HL-60 (cell line): ENCODE results near the gene SUPT6H.

Source experiments
- DNase-seq, 2 experiments: peaks; one replicate each; pipeline ENCODE4 v3.0.0-alpha.2; 2010 to 2020; ENCODE audit warnings: low read depth in 1 of 2, low spot score in 1 of 2
- H3K27ac ChIP-seq: fragments of 250-450 bp; sonication (Bioruptor Pico); replicated peaks from 2 replicates; pipeline ENCODE4 v1.5.1; 2020; ENCODE audit warnings: mild to moderate bottlenecking, moderate library complexity
- H3K27me3 ChIP-seq: fragments of 250-450 bp; sonication (Bioruptor Pico); 2 replicates; pipeline ENCODE4 v1.5.1; 2021; ENCODE audit warnings: mild to moderate bottlenecking, moderate library complexity; ENCODE audit not compliant: insufficient read depth, poor library complexity, severe bottlenecking
- H3K4me3 ChIP-seq: replicated peaks from 2 replicates; pipeline ENCODE4 v1.5.1; 2011; ENCODE audit warnings: mild to moderate bottlenecking, control low read depth, low read length; ENCODE audit not compliant: insufficient read depth
- CTCF ChIP-seq: IDR thresholded peaks from one replicate; pipeline ENCODE4 v1.5.1; 2011; ENCODE audit warnings: low read length, control low read depth, inconsistent platforms; ENCODE audit not compliant: insufficient read depth
- GABPA ChIP-seq: IDR thresholded peaks from 2 replicates; pipeline ENCODE4 v1.6.1; 2012; ENCODE audit warnings: low read depth
- POLR2AphosphoS5 ChIP-seq: IDR thresholded peaks from 2 replicates; pipeline ENCODE4 v1.6.1; 2012; ENCODE audit warnings: low read depth
- SPI1 ChIP-seq: IDR thresholded peaks from 2 replicates; pipeline ENCODE4 v1.6.1; 2012; ENCODE audit warnings: low read depth, mild to moderate bottlenecking, borderline replicate concordance
- TF ChIP-seq, protein P1 (sequence below): IDR thresholded peaks from 2 replicates; pipeline ENCODE4 v1.6.1; 2012; ENCODE audit warnings: low read depth; ENCODE audit not compliant: insufficient replicate concordance

SUPT6H gene

DNA sequence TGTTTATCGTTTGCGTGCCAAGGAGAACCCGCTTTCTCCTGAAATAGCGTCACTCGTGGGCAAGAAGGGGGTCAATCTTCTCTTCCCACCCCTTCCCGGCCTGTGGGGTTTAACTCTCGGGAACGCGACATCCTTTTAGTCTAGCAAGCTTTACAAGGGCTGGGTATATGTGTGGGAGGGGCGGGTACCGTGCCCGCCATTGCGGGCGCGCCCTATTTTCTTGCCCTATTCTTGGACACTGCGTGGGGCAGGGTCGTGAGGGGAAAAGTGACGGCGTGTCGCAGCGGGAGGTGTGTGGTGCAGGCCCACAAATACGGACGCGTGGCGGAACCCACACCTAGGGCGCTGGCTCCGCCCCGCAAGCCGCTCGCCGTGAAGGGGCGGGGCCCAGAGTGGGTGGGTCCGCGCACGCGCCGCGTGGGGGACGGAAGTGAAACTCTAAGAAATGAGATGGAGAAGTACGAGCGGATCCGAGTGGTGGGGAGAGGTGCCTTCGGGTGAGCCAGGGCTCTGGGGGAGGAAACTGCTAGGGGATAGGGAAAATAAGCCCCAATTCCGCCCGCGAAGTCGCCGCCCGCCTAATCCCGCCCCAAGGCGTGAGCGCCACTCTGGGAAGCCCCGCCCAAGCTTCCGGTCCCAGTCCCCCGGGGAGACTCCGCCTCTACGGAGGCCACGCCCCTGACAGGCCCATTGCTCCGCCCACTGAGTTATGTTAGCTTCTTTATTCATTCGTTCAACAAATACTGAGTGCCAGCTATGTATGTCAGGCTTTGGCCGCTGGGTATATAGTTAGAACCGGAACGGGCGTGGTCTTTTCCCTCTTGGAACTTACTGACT lies 66.6 kb downstream of the SUPT6H start, which contains the start of gene NEK8:
Gene NEK8 (plus strand): TSS at position 425 of the 837 bp plus-strand sequence. CDS start 26 bp downstream, at position 451.
- TF ChIP-seq GABPA (0 out of 2 replicates have a peak, but pooled peaks have one; percentile 27), CTCF (no peak), SPI1 (peak; percentile 66; the same call in 1 of the 2 replicates), POLR2AphosphoS5 (peak; percentile 61)
- peak; percentile 95 to 96 for DNase-seq
- H3K27ac ChIP-seq, result peak within 1 kb of the TSS; percentile 93

DNA sequence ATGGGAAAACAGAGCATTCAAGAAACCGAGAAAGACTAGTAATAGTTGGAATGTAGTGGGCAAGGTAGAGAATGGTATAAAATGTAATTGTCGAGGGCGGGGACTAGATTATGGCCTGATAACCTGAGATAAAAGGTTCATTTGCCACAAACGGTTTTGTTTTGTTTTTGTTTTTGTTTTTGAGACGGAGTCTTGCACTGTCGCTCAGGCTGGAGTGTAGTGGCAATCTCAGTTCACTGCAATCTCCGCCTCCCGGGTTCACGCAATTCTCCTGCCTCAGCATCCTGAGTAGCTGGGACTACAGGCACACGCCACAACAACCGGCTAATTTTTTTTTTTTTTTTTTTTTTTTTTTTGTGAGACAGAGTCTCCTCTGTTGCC lies 67.9 kb downstream of the SUPT6H start:
- no peak for TF ChIP-seq CTCF
- TF ChIP-seq SPI1, result no peak
- TF ChIP-seq GABPA, result no peak
- TF ChIP-seq, protein P1, sequence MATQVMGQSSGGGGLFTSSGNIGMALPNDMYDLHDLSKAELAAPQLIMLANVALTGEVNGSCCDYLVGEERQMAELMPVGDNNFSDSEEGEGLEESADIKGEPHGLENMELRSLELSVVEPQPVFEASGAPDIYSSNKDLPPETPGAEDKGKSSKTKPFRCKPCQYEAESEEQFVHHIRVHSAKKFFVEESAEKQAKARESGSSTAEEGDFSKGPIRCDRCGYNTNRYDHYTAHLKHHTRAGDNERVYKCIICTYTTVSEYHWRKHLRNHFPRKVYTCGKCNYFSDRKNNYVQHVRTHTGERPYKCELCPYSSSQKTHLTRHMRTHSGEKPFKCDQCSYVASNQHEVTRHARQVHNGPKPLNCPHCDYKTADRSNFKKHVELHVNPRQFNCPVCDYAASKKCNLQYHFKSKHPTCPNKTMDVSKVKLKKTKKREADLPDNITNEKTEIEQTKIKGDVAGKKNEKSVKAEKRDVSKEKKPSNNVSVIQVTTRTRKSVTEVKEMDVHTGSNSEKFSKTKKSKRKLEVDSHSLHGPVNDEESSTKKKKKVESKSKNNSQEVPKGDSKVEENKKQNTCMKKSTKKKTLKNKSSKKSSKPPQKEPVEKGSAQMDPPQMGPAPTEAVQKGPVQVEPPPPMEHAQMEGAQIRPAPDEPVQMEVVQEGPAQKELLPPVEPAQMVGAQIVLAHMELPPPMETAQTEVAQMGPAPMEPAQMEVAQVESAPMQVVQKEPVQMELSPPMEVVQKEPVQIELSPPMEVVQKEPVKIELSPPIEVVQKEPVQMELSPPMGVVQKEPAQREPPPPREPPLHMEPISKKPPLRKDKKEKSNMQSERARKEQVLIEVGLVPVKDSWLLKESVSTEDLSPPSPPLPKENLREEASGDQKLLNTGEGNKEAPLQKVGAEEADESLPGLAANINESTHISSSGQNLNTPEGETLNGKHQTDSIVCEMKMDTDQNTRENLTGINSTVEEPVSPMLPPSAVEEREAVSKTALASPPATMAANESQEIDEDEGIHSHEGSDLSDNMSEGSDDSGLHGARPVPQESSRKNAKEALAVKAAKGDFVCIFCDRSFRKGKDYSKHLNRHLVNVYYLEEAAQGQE, result no peak
- TF ChIP-seq POLR2AphosphoS5, result no peak
- Histone ChIP-seq H3K27me3 (no peaks in the 10 kb centered on the region), H3K27ac (no peak overlapping the region), H3K4me3 (no peak overlapping the region)
- DNase-seq, result no peak

More for the DNA sequence above, 66.6 kb downstream of the SUPT6H start, which contains the start of gene NEK8:
- Histone ChIP-seq H3K4me3 (peak within 1 kb of the TSS; percentile 77), H3K27me3 (no peaks in the 10 kb centered on the region)

DNA sequence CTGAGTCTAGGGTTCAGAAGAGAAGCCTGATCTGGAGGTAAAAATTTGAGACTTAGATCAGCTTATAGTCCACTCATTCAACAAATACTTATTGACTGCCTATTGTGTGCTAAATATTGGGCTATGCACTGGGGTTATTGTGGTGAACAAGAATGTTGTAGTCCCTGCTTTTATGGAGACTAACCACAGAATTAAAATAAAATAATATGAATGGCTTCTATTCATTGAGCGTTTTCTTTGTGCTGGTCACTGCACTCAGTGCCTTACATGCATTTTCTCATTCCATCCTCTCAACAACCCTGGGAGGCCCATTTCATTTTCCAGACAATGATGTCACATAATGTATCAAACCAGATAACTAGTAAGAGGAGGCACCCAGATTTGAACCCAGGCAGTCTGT lies 71.3 kb downstream of the SUPT6H start:
- Histone ChIP-seq H3K4me3 (no peak overlapping the region), H3K27me3 (no peaks in the 10 kb centered on the region), H3K27ac (no peak overlapping the region)
- no peak for TF ChIP-seq CTCF
- no peak for TF ChIP-seq SPI1
- TF ChIP-seq, protein P1, result no peak
- TF ChIP-seq POLR2AphosphoS5, result no peak
- TF ChIP-seq GABPA, result no peak
- DNase-seq, result no peak
